DOHH2 (cell line): ENCODE measurements around the gene TXNDC17.

Source experiments
- CTCF ChIP-seq: fragments of 200-600 bp; sonication (generic); IDR thresholded peaks from one replicate; pipeline ENCODE4 v1.5.1; 2014; ENCODE audit warnings: antibody characterized with exemption, mild to moderate bottlenecking, low read depth, low read length; ENCODE audit not compliant: poor library complexity, severe bottlenecking
- EZH2phosphoT487 ChIP-seq: fragments of 200-600 bp; sonication (generic); IDR thresholded peaks from 2 replicates; pipeline ENCODE4 v1.6.1; 2017; ENCODE audit warnings: borderline replicate concordance, mild to moderate bottlenecking, antibody characterized with exemption, low read length, moderate library complexity, mixed read lengths

- TF ChIP-seq CTCF (no peak), EZH2phosphoT487 (no peak)
These were observed 48.7 kb upstream of the TXNDC17 start for GRCh38 chr17:6592173-6592572.
